Epidermal melanocyte (primary cell): ENCODE measurements around the gene KIAA0930.
"Not testable (repeated sequence)": the region's sequence is repeated elsewhere in the genome, so short reads cannot be mapped to it uniquely, and the experiment has no call there.

Experiments
- DNase-seq: peaks from one replicate; pipeline ENCODE4 v3.0.0; 2011; ENCODE audit warnings: low spot score; ENCODE audit not compliant: insufficient read length

The KIAA0930 gene

GRCh38 chr22:45263463-45264269 lies 23.0 kb upstream of the KIAA0930 start:
- DNase-seq = peak; percentile 96

- DNase-seq = no peak
Measured at GRCh38 chr22:45262931-45263462, 22.3 kb upstream of the KIAA0930 start.

DNA sequence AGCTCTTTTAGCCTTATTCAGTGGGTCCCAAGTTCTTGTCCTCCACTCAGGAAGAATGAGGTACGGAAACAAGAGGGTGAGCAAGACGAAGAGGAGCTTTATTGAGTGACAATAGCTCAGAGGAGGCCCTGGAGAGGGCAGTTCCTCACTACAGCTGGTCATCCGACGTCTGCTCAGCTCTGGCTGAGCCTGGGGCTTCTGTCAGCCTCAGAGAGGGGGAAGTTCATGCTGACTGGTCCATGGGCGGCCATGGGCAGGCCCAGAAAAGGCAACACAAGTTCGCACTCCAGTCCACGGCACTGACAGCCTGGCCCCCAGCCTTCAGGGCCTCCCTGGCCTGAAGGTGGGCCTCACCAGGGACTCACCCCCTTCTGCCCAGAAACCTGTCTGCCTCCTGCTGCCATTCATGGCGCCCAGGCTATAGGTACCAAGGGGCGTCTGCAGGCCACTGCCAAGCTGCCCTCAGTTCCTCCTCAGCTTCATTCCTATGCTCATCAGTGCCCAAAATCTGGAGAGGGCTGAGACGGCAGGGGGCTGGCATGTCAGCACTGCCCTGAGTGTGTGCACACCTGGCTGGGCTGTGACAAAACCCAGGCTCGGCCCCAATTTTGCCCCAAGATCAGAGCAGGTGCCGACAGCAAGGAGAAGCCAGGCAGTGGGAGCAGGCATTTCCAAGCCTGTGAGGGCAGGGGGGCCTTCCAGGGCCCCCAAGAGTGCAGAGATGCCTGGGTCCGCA lies 21.7 kb upstream of the KIAA0930 start:
- DNase-seq = no peak

- DNase-seq = no peak
Measured at GRCh38 chr22:45261407-45262088, 20.9 kb upstream of the KIAA0930 start.

DNA sequence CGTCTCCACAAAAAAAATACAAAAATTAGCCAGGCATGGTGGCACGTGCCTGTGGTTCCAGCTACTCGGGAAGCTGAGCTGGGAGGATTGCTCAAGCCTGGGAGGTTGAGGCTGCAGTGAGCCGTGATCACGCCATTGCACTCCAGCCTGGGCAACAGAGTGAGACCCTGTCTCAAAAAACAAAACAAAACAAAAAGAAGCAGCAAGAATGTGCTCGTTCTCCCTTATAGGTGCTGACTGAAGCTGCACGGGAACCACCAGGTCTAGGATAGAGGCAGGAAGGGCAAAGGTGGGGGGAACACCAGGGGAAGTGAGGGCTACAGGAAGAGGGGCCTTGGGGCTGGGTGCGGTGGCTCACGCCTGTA lies 19.7 kb upstream of the KIAA0930 start:
- not testable (repeated sequence) for DNase-seq

- no peak for DNase-seq
Measured at GRCh38 chr22:45259754-45260394, 19.2 kb upstream of the KIAA0930 start.

DNA sequence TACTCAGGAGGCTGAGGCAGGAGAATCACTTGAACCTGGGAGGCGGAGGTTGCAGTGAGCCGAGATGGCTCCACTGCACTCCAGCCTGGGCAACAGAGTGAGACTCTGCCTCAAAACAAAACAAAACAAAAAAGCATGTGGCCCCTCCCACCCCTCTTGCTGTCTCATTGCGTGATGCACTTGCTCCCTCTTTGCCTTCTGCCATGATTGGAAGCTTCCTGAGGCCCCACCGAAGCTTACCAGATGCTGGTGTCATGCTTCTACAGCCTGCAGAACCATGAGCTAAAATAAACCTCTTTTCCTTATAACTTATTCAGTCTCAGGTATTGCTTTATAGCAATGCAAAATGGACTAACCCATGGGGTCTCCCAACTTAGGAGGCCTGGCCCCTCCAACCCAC lies 17.2 kb upstream of the KIAA0930 start:
- not testable (repeated sequence) for DNase-seq

DNA sequence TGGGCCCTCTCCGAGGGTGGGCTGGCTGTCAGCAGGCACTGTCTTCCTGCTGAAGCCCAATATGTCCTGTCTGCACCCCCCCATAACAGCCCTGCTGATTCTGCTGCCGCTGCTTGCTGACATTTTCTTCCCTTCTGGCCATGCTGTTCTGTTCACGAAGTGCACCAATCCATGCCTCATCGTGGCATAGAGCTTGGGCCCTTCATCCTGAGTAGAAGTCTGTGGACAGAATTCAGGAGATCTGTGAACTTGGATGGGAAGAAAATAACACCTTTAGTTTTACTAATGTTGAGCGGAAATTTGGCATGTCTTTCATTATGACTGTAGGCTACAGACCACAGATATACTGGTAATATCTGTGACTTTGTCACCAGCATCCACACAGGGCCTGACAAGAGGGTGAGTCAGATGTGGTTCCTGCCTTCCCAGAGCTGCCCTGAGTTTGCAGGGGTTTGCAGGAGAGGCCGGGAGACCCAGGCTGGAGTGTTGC lies 14.1 kb upstream of the KIAA0930 start:
- no peak for DNase-seq

DNA sequence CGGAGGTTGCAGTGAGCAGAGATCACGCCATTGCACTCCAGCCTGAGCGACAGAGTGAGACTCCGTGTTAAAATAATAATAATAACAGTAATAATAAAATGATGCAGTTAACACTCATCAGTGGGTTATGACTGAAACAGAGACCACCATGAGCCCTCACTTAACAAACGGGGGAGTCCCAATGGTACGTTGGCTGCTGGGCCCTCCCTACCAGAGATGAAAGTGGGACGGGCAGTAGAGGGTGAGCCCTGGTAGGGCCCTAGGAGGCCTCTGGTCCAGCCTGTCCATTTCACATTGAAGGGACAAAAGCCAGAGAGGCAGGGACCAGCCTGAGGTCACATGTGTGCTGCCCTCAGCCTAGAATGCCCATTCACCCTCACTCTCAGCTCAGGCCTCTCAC lies 13.7 kb upstream of the KIAA0930 start:
- DNase-seq = no peak

- no peak for DNase-seq
Measured at GRCh38 chr22:45253039-45253641, 12.4 kb upstream of the KIAA0930 start.

GRCh38 chr22:45251825-45252224 lies 11.1 kb upstream of the KIAA0930 start:
- no peak for DNase-seq

DNA sequence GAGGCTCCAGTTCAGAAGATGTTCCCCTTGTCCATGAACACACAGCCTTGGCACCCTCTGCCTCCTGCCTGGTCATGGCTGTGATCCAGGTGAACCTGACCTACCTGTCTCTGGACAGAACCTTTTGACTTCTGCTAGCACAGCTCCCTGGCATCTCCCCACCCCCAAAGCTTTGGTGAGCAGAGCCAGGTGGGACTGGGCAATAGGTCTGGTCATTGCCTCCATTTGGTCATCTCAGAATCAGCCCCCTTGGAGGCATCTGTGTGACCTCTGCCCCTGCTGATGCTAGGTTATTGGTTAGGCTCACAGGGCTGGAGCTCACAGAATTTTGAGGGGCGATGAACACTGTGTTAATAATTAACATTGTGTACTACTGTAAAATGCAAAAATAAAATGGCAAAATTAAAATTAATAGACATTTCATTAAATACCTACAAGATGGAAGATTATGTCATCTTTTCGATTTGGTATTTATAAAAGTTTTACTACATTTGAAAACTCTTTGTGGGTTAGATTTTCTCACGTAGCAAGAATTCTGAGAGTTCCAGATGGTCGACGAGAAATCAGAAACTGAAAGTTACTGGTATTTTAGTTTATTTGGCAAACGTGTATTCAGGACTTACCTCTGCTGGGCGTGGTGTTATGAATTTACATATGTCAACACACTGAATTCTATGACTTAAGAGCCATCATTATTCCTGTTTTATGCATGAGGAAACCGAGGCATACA lies 8.3 kb upstream of the KIAA0930 start:
- DNase-seq = peak; percentile 11

DNA sequence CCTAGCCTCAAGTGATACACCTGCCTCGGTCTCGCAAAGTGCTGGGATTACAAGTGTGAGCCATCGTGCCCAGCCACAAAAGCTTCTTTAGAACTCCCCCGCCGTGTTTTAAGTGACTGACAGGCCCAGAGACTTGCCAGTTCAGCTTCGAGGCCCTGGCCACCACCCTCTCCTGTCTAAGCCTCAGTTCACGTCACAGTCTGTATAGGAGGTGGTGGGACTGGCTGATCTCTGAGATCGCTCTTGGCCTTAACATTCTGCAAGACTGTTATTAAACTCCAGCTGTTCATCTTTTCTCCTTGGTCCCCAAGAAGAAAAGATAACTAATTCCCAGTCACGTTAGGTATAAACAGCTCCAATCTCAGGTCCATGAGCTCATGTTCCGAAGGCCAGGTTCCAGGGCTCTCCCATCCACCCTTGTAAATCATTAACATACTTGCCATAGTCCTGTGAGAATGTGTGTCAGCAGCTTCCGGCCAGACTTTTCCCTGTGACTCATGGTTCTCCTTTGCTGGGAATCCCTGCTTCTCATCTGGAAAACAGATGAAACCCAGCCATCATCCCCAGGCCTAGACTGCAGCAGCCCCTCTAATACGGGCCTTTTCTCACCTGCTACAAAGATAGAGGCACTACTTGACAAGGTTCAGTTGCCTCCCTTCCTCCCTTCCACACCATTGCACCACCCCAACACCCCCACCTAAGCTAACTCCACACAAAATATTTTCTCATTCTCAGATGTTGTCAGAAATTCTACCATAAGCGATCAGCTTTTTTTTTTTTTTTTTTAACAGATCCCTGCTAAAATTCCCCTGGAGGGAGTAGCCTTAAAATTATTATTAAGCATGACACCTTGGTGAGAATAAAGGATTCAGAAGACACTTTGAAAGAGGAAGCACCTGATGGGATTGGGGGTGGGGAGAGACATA lies 5.6 kb upstream of the KIAA0930 start:
- peak; percentile 87 for DNase-seq

DNA sequence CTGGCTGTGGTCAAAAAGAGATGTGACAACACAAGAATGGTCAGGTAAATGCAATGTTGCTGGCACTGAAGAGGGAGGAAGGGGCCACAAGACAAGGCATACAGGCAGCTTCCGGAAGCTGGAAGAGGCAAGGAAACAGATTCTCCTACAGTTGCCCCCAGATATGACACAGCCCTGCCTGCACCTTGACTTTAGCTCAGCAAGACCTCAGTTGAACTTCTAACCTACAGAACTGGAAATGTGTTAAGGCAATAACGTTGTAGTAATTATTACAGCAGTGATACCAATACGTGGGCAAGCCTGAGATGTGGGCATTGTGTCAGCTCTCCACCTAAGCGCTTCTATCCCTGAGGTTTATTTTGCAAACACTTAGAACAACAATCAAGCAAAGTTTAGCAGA lies 4.2 kb upstream of the KIAA0930 start:
- no peak for DNase-seq

GRCh38 chr22:45242778-45243191 lies 2.1 kb upstream of the KIAA0930 start:
- DNase-seq = peak; percentile 58

GRCh38 chr22:45240104-45240809 lies 437 bp downstream of the KIAA0930 start:
- DNase-seq = no peak

DNA sequence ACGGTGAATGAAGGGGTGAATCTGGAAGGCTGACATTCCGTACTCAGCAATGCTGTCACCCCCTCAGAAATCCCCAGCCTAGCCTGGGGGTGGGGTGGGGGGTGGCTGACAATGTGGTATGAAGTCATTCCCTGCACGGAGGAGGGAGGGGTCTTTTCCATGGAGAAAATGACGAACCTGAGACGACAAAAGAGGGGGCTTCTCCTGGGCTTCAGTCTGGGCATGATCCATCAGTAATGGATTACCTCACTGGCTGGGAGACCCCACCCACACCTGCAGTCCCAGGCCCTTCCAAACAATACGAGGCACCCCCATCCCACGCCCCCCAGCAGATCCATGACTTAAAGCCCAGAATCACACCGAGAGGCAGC lies 1.0 kb downstream of the KIAA0930 start:
- no peak for DNase-seq

- DNase-seq = no peak
Measured at GRCh38 chr22:45238957-45239680, 1.6 kb downstream of the KIAA0930 start.
